ENCODE results near the gene RTL1.

RTL1 gene

GRCh38 chr14:100832311-100832960 lies 71.1 kb downstream of the RTL1 start:
- Histone ChIP-seq H4K20me1 (ENCODE audit: insufficient read depth) (no peaks in the 10 kb centered on the region), H3K4me1 (ENCODE audit: low read depth, poor library complexity, severe bottlenecking) (no peaks in the 10 kb centered on the region), H2AFZ (ENCODE audit: low read depth) (no peak overlapping the region), H3K4me2 (no peak overlapping the region), H3K27me3 (ENCODE audit: insufficient read depth, low read depth) (peaks cover 25% of the 10 kb centered on the region; the same call in 1 of the 2 replicates), H3K79me2 (ENCODE audit: insufficient read depth, low read depth) (no peaks in the 10 kb centered on the region), H3K4me3 (IDR thresholded peaks at IDR 0.05; ENCODE audit: insufficient read depth, low read depth, low read length) (no peak overlapping the region), H3K36me3 (ENCODE audit: insufficient read depth) (no peaks in the 10 kb centered on the region), H3K9ac (no peak overlapping the region), H3K27ac (no peak overlapping the region)
- TF ChIP-seq CTCF (conservative IDR thresholded peaks at IDR 0.05; ENCODE audit: low read depth, low read length), result no peak

GRCh38 chr14:100830681-100831080 lies 72.8 kb downstream of the RTL1 start:
- H3K9ac ChIP-seq, result no peak overlapping the region
- no peak for TF ChIP-seq CTCF (conservative IDR thresholded peaks at IDR 0.05; ENCODE audit: low read depth, low read length)
- H3K4me2 ChIP-seq, result no peak overlapping the region
- no peaks in the 10 kb centered on the region for H4K20me1 ChIP-seq (ENCODE audit: insufficient read depth)
- no peaks in the 10 kb centered on the region for H3K79me2 ChIP-seq (ENCODE audit: insufficient read depth, low read depth)
- no peak overlapping the region for H3K27ac ChIP-seq
- no peak overlapping the region for H2AFZ ChIP-seq (ENCODE audit: low read depth)
- H3K4me1 ChIP-seq (ENCODE audit: low read depth, poor library complexity, severe bottlenecking), result no peaks in the 10 kb centered on the region
- H3K27me3 ChIP-seq (ENCODE audit: insufficient read depth, low read depth), result peaks cover 17% of the 10 kb centered on the region; the same call in 1 of the 2 replicates
- no peak overlapping the region for H3K4me3 ChIP-seq (IDR thresholded peaks at IDR 0.05; ENCODE audit: insufficient read depth, low read depth, low read length)
- H3K36me3 ChIP-seq (ENCODE audit: insufficient read depth), result no peaks in the 10 kb centered on the region

Data from KMS-11 (cell line).